ENCODE data around the gene C4orf50. TPM values are rescaled to one million over a fixed set of nuclear protein-coding genes. Genes with fewer than 3 reads are reported as not detected.

Gene C4orf50
- total RNA-seq, 1 donor from 2014 or later = 0.12 TPM

GRCh38 chr4:5854929-5855328 is 163.3 kb downstream of the C4orf50 start:
- no peaks in the 10 kb centered on the region for H3K9me3 ChIP-seq
- no peak for DNase-seq
- H3K27me3 ChIP-seq = no peaks in the 10 kb centered on the region
- TF ChIP-seq CTCF (IDR thresholded peaks at IDR 0.05) = no peak
- H3K4me1 ChIP-seq = no peaks in the 10 kb centered on the region
- ATAC-seq = no peak
- no peaks in the 10 kb centered on the region for H3K36me3 ChIP-seq
- no peak overlapping the region for H3K4me3 ChIP-seq
- intact Hi-C loops (cut with DNase I) = no loop called here
- H3K27ac ChIP-seq = no peak overlapping the region

GRCh38 chr4:5852523-5853202 is 165.6 kb downstream of the C4orf50 start:
- Histone ChIP-seq H3K27ac (no peak overlapping the region), H3K9me3 (no peaks in the 10 kb centered on the region), H3K4me1 (no peaks in the 10 kb centered on the region), H3K36me3 (no peaks in the 10 kb centered on the region), H3K4me3 (no peak overlapping the region), H3K27me3 (no peaks in the 10 kb centered on the region)
- ATAC-seq (no peak), DNase-seq (no peak)
- intact Hi-C loops (cut with DNase I) = no loop called here
- TF ChIP-seq CTCF (IDR thresholded peaks at IDR 0.05) = no peak

- TF ChIP-seq CTCF (IDR thresholded peaks at IDR 0.05) = no peak
- H3K4me1 ChIP-seq = no peaks in the 10 kb centered on the region
- H3K27me3 ChIP-seq = no peaks in the 10 kb centered on the region
- H3K9me3 ChIP-seq = no peaks in the 10 kb centered on the region
- ATAC-seq (no peak), DNase-seq (no peak)
- H3K4me3 ChIP-seq = no peak overlapping the region
- H3K27ac ChIP-seq = no peak overlapping the region
- no peaks in the 10 kb centered on the region for H3K36me3 ChIP-seq
- intact Hi-C loops (cut with DNase I) = no loop called here
Observed at GRCh38 chr4:5851637-5852301, 166.5 kb downstream of the C4orf50 start.

Small RNAs within 50 kb of the gene (microRNA-seq; reads per million reads assigned to microRNA genes)
- not detected for gene MIR378D1 (ENCODE audit: borderline microRNAs expressed)

Other genes starting within 250 kb of the C4orf50 start
- 6.1 TPM for gene CRMP1, start 125.3 kb downstream of the C4orf50 start, total RNA-seq
- 0.64 TPM for gene JAKMIP1, start 182.1 kb upstream of the C4orf50 start, total RNA-seq

Data from upper lobe of right lung (tissue), 1 donor.